DMS114 treated with DMSO at 0.1 percent for 48 hours (cell line): ENCODE measurements around the gene NKX2-2.
A peak's percentile ranks its signal among the peaks of the same experiment; 100 is the strongest.

Source experiments
- DNase-seq: peaks from one replicate; lab custom pipeline; 2025; ENCODE audit not compliant: unreplicated experiment; lab: John Stamatoyannopoulos, UW

Gene NKX2-2

GRCh38 chr20:21522481-21523280, 8.8 kb upstream of the NKX2-2 start:
- DNase-seq = no peak

- DNase-seq = no peak
Measured at GRCh38 chr20:21521596-21522480, 8.0 kb upstream of the NKX2-2 start.

GRCh38 chr20:21520702-21521595, 7.1 kb upstream of the NKX2-2 start:
- DNase-seq = peak; percentile 18

GRCh38 chr20:21519136-21519584, 5.3 kb upstream of the NKX2-2 start:
- DNase-seq = no peak

GRCh38 chr20:21518292-21518991, 4.6 kb upstream of the NKX2-2 start:
- DNase-seq = no peak

GRCh38 chr20:21517566-21518277, 3.9 kb upstream of the NKX2-2 start:
- DNase-seq = no peak

- DNase-seq = no peak
Measured at GRCh38 chr20:21516861-21517565, 3.1 kb upstream of the NKX2-2 start.

- no peak for DNase-seq
Measured at GRCh38 chr20:21516180-21516567, 2.3 kb upstream of the NKX2-2 start.

GRCh38 chr20:21515300-21516179, 1.7 kb upstream of the NKX2-2 start:
- DNase-seq = no peak

- no peak for DNase-seq
Measured at GRCh38 chr20:21514553-21515251, 838 bp upstream of the NKX2-2 start.

GRCh38 chr20:21513181-21513663, 642 bp downstream of the NKX2-2 start:
- no peak for DNase-seq

- no peak for DNase-seq
Measured at GRCh38 chr20:21512634-21513180, 1.2 kb downstream of the NKX2-2 start.

- DNase-seq = no peak
Measured at GRCh38 chr20:21511850-21512633, 1.8 kb downstream of the NKX2-2 start.

GRCh38 chr20:21511485-21511849, 2.4 kb downstream of the NKX2-2 start:
- DNase-seq = no peak

- DNase-seq = no peak
Measured at GRCh38 chr20:21510414-21511384, 3.2 kb downstream of the NKX2-2 start.
